T47D (cell line): Measurements from ENCODE around the gene GPR61.

Source experiments
- DNase-seq, 2 experiments: peaks; one replicate each; pipeline versions ENCODE4 v3.0.0 to v3.0.0-alpha.2; 2011 to 2012; ENCODE audit warnings: low read depth in 1 of 2, low spot score in 1 of 2
- JUND ChIP-seq: IDR thresholded peaks from 2 replicates; pipeline ENCODE4 v1.6.1; 2012; ENCODE audit warnings: low read depth
- in situ Hi-C: cut with HindIII; loops from 2 replicates; pipeline ENCODE4 v1.10.0; 2016; ENCODE audit warnings: low sequenced_read_pairs, low pct_unique_long_range_greater_than_20kb

The GPR61 gene

DNA sequence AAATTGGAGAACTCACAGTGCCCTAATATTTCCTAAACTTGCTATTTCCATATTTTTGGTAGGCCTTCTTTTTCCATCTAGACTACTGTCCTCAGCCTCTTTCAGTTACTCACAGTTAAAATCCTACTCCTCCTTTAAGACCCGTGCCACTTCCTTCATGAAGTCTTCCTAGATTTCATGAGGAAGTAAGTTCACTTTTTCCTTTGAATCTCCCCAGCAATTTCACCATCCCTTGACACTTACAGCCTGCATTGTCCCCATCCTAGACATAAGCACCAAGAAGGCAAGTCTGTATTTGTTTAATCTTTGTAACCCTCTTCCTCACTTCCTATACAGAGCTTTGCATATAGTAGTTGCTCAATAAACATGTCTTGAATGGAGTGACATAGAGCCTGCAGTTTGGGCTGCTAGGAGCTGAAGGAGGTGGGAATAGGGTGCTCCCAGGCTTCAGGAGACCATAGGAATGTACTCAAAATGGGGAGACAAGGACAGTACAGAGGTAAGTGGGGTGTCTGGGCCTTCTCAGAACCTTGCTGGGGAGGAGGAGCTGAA, 5.3 kb upstream of the GPR61 start:
- in situ Hi-C loops, result no loop called here
- TF ChIP-seq JUND, result no peak
- no peak for DNase-seq

DNA sequence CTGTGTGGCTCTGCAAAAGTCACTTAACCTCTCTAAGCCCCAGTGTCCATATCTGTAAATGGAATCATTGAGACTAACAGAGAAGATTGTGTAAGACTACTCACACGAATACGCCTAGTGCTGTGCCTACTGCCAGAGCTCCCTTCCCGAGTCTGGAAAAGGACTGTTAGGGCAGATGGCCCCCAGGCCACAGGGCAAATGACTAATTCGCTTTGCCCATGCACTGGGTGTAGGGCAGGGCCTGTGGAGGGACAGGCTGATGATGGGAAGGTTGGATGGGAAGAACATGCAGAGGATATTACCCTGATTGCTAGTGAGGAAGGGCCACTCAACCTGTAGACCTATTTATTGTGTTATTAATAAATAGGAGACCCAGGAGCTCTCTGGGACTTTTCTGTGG, 4.2 kb upstream of the GPR61 start:
- in situ Hi-C loops, result no loop called here
- no peak for TF ChIP-seq JUND
- DNase-seq, result no peak

DNA sequence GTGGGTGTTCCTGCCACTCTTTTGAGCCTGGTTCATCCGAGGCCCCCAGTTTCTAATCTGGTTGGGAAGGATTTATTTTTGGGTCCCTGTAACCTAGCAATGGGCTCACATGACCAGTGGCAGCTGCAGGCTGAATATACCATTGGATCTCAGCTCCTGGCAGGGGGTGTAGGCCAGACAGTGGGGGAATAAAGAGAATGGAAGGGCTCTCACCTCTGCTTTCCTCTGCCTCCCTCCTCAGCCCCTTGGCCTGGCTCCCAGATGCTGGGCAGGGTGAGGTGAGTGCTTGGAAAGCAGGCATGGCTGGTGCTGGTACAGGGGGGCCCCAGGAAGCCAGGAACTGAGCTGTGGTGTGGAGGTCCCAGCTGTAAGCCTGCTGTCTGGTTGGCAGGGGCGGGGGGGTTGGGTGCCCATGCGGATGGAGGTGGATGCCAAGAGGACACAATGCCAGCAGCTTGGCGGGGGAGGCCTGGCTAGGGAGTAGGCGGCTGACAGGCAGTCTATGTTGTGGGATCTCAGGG, 3.6 kb upstream of the GPR61 start:
- no peak for TF ChIP-seq JUND
- in situ Hi-C loops, result no loop called here
- DNase-seq, result no peak

DNA sequence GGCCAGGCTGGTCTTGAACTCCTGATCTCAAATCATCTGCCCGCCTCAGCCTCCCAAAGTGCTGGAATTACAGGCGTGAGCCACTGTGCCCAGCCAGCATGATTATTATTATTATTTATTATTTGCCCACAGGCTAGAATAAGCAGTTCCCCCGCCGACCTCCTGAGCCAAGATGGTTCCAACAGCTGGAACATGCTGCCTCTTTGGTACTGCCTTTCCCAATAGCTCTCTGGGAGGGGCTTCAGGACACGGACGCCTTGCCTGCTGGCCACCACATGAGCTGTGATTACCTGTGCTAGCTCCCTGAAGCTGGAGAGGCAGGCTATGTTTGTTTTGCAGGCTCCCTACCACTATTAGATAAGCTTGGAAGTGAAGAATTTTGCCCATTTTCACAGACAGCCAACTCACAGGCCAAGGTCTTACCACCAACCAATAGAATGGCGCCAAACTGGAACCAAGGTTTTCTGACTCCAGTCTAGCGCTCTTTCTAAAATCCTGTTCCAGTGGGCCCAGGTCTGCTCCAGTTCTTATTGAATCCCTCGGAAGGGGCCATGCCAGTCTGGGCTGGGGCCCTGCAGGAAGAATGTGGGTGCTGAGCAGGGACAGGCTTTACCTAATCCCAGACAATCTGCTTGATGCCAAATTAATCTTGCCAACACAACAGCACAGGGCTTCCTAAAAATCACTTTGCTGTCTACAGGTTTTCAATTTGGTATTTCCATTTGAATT, 2.1 kb upstream of the GPR61 start:
- no peak for TF ChIP-seq JUND
- in situ Hi-C loops, result no loop called here
- DNase-seq, result no peak

DNA sequence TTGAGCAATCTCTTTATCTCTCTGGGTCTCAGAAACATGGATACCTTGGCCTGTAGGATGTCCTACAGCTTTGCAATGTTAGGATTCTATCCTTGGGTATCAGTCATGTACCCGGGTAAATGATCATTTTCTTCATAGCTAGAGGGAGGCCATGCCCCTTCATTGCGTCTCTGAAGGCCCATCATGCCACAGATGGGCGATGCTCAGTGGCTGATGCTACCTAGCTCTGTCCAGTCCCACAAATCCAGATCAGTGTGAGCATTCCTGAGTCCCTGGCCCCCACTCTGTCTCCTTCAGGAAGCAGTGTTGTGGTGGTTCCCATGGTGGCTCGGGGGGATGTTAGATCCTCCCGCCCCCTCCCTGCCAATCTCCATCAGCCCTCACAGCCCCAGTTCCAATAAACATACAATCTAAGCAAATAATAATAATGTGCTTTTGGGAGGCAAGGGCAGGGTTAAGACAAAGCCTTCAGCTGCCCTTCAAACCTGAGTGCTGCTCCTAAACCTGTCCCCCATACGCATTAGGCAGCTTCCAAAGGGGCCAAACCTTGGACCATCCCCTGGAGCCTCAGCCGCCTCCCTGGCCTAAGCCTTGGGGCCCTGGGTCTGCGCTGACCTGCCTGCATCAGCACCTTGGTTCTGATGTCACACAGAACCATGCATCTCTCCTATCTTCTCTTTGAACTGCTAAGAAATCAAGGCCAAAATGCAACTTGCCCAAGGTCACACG, 681 bp upstream of the GPR61 start:
- TF ChIP-seq JUND, result no peak
- DNase-seq, result no peak
- in situ Hi-C loops, result no loop called here

DNA sequence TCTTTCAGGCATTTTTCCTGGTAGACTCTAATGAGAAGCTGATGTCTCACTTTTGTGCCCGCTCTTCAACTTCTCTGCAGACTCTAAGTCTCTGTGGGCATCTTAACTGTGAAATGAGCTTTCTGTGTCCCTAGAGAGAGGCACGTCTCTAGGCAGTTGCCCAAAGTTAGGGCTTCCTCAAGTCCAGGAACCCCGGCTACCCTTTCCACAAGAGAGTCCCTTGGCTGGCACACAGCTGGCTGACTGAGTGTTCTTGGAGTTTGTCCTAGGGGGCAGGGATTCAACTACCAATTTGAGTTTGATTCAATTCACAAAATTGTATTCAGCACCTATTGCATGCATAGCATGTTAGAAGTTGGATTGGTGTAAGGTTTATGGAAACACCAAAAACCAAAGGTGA, 1.4 kb downstream of the GPR61 start:
- in situ Hi-C loops, result no loop called here
- DNase-seq, result no peak
- TF ChIP-seq JUND, result no peak

DNA sequence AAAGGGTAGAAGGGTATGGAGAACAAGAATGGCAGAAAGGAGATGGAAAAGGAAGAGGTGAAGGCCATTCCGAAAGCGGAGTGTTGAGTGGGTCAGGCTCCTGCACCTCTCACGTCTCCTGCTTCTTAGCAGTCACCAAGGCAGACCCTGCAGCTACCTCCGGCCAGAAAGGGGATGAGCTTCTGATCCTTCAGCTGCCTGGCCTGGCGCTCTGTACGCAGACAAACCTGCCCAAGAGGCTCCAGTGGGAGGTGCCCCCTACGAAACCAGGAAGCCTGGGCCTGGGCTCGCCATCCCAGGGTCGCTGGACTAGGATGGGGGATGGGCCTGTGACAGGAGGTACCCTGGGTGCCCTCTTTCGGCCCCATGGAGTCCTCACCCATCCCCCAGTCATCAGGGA, 3.0 kb downstream of the GPR61 start:
- in situ Hi-C loops, result no loop called here
- TF ChIP-seq JUND, result no peak
- no peak for DNase-seq

DNA sequence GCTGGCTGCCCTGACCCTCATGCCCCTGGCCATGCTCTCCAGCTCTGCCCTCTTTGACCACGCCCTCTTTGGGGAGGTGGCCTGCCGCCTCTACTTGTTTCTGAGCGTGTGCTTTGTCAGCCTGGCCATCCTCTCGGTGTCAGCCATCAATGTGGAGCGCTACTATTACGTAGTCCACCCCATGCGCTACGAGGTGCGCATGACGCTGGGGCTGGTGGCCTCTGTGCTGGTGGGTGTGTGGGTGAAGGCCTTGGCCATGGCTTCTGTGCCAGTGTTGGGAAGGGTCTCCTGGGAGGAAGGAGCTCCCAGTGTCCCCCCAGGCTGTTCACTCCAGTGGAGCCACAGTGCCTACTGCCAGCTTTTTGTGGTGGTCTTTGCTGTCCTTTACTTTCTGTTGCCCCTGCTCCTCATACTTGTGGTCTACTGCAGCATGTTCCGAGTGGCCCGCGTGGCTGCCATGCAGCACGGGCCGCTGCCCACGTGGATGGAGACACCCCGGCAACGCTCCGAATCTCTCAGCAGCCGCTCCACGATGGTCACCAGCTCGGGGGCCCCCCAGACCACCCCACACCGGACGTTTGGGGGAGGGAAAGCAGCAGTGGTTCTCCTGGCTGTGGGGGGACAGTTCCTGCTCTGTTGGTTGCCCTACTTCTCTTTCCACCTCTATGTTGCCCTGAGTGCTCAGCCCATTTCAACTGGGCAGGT, 3.8 kb downstream of the GPR61 start:
- no peak for DNase-seq
- TF ChIP-seq JUND, result no peak
- in situ Hi-C loops, result no loop called here

DNA sequence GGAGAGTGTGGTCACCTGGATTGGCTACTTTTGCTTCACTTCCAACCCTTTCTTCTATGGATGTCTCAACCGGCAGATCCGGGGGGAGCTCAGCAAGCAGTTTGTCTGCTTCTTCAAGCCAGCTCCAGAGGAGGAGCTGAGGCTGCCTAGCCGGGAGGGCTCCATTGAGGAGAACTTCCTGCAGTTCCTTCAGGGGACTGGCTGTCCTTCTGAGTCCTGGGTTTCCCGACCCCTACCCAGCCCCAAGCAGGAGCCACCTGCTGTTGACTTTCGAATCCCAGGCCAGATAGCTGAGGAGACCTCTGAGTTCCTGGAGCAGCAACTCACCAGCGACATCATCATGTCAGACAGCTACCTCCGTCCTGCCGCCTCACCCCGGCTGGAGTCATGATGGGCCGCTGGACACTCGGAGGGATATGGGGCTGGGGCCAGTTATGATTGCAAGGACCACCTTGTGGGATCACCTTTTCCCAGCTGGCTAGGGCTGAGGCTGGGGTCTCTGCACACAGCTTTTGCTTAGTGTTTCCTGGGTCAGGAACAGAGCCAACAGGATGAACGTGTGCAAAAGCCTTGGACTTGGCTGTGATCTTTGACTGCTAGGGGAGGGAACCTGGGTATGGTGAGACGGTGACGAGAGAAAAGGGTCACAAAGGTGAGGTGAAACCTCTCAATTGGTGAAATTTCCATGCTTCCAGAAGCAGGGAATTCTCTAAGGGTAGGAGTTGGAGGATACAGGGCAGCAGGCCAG, 4.5 kb downstream of the GPR61 start:
- in situ Hi-C loops, result no loop called here
- TF ChIP-seq JUND, result no peak
- no peak for DNase-seq

DNA sequence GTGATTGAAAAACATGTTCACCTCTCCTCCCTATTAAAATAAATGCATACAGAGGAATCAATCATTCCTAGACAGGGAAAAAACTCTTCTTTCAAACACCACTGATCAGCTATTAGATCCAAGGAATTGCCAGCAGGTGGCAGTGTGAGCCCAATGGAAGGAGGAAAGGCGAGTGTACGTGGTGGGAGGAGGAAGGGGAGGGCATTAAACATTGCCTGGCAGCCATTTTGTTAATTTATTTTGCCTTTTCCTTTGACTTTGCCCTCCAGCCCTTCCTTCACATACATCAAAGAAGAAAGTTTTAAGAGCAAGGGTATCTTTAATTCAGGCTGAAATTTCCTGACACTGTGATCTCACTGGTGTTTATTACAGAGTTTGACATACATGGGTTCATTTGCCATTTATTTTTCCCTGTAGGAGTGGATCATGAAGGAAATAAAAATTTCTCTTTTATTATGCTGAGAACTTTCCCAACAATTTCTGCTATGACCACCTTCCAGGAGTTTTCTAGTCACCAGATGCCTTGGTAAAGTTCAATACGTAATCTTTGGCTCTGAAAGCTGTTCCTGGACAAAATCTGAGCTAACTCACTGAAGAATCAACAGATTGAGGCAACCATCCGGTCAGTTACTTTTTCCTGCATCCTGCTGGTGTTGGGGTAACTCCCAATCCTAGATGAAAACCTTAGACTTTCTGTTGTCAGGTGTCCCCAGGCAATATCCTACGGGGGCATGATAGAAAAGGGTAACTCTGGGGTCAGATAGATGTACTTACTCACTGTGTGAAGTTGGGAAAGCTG, 6.8 kb downstream of the GPR61 start:
- DNase-seq, result peak; percentile 71 to 90
- no peak for TF ChIP-seq JUND
- in situ Hi-C loops, result no loop called here

DNA sequence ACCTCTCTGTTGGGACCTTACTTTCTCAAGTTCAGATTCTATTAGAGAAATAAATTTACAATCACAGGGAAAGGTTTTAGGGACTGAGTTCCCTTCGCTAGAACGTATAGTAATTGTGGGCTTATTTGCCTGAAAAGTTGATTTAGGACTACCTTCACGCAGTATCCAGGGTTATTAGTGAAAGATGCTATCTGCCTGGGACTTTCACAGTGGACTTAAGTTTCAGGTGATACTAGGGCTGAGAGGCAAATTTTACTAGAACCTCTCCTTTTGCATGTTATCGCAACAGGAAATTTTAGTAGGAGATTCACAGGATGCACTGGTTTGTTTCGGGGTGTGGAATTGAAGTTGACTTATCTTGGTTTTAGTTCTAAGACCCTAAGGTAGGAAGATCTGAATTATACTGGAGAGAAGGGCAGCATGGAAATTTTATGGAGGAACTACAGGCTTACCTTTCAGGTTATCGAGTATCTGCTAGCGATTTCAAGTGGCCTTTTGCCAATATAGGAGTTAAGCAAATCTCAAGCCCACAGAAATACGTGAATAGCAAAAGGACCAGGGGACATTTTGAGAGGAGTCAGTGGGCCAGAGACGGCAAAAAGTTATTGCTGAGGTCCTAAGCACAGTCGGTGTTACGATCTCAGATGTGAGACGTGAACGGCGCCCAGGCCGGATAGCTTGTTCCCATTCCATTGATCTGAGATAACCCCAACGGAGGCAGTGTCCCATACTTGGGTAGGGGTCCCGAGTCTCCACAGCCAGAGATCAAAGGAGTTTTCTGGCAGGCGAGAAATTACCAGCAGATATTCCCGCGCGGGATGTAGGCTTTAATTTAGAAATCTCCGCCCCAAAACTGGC, 8.0 kb downstream of the GPR61 start:
- no peak for TF ChIP-seq JUND
- no peak for DNase-seq
- in situ Hi-C loops, result no loop called here
